Thyroid gland (tissue), 4 donors: ENCODE data around the gene KRT31. TPM values are rescaled to one million over a fixed set of nuclear protein-coding genes. Genes with fewer than 3 reads are reported as not detected.

Experiments
- DNase-seq, 2 donors: peaks; one replicate each; pipeline ENCODE4 v3.0.0-alpha.2; 2019
- H3K27ac ChIP-seq, 3 donors: fragments of 200-600 bp; sonication (generic); 1 replicate in 2 of 3; 2 replicates in 1 of 3; pipeline ENCODE4 v1.5.1; 2016 to 2019; ENCODE audit warnings: mild to moderate bottlenecking in 1 of 3, moderate library complexity in 1 of 3
- H3K27me3 ChIP-seq: fragments of 200-600 bp; sonication (generic); one replicate; pipeline ENCODE4 v1.5.1; 2019
- H3K36me3 ChIP-seq, 2 donors: fragments of 200-600 bp; sonication (generic); one replicate each; pipeline ENCODE4 v1.5.1; 2016 to 2019
- H3K4me1 ChIP-seq, 2 donors: fragments of 200-600 bp; sonication (generic); one replicate each; pipeline ENCODE4 v1.5.1; 2017 to 2019
- H3K4me3 ChIP-seq, 3 donors: fragments of 200-600 bp; sonication (generic); replicated peaks in 1 of 3; 1 replicate in 2 of 3; 2 replicates in 1 of 3; pipeline ENCODE4 v1.5.1; 2016; ENCODE audit warnings: mild to moderate bottlenecking in 1 of 3
- H3K9me3 ChIP-seq: fragments of 200-600 bp; sonication (generic); one replicate; pipeline ENCODE4 v1.5.1; 2017
- CTCF ChIP-seq, 6 experiments: fragments of 200-600 bp in 3 of 6; fragments of 450-650 bp in 3 of 6; sonication (generic) in 3 of 6; IDR thresholded peaks; one replicate each; pipeline ENCODE4 v1.5.1; 2016 to 2019; ENCODE audit warnings: antibody characterized with exemption in 6 of 6, mild to moderate bottlenecking in 2 of 6, inconsistent platforms in 1 of 6, moderate library complexity in 1 of 6
- POLR2A ChIP-seq, 2 donors: fragments of 450-650 bp; IDR thresholded peaks; one replicate each; pipeline ENCODE4 v1.6.1; 2017; ENCODE audit warnings: antibody characterized with exemption in 2 of 2, mild to moderate bottlenecking in 2 of 2, moderate library complexity in 1 of 2
- WGBS, 2 donors: methylation state at CpG; one replicate each; pipeline ENCODE4 v1.1.5; 2017; 5-methylcytosine and 5-hydroxymethylcytosine counted together
- intact Hi-C: fragments of 100-400 bp; cut with DNase I; formaldehyde crosslinking; loops from one replicate; pipeline ENCODE4 v1.15.1; 2023
- total RNA-seq, 4 donors: library from RNA; depleted of rRNA; stranded (reverse); fragments of >200 nt; gene quantifications; one replicate each; pipeline ENCODE4 v1.2.3, GENCODE V29; 2016

Gene KRT31
- total RNA-seq, 4 donors from 2014 or later, result not detected

GRCh38 chr17:41417576-41418015 is 20.2 kb upstream of the KRT31 start:
- WGBS, 2 donors, result 59 to 71% methylated on average over 4 of the region's 4 CpGs
- no peak for DNase-seq
- Histone ChIP-seq H3K9me3 (no peaks in the 10 kb centered on the region), H3K27ac (no peak overlapping the region), H3K4me3 (no peak overlapping the region), H3K36me3 (no peaks in the 10 kb centered on the region), H3K4me1 (peaks cover 0 to 14% of the 10 kb centered on the region in 2 donors), H3K27me3 (no peaks in the 10 kb centered on the region)
- TF ChIP-seq POLR2A (IDR thresholded peaks at IDR 0.05) (no peak), CTCF (IDR thresholded peaks at IDR 0.05) (peak in 2 of 6 experiments; percentile 20 to 22)
- intact Hi-C loops, result no loop called here

- TF ChIP-seq CTCF (IDR thresholded peaks at IDR 0.05) (no peak), POLR2A (IDR thresholded peaks at IDR 0.05) (no peak)
- peaks cover 0 to 14% of the 10 kb centered on the region in 2 donors for H3K4me1 ChIP-seq
- no peaks in the 10 kb centered on the region for H3K36me3 ChIP-seq
- no peaks in the 10 kb centered on the region for H3K9me3 ChIP-seq
- H3K27ac ChIP-seq, result no peak overlapping the region
- intact Hi-C loops, result no loop called here
- DNase-seq, result no peak
- no peaks in the 10 kb centered on the region for H3K27me3 ChIP-seq
- 87% methylated on average over 6 of the region's 6 CpGs for WGBS, 2 donors
- H3K4me3 ChIP-seq, result no peak overlapping the region
Measured at GRCh38 chr17:41417127-41417526, 19.7 kb upstream of the KRT31 start.

- no peaks in the 10 kb centered on the region for H3K9me3 ChIP-seq
- WGBS, 2 donors, result 86 to 87% methylated on average over 5 of the region's 5 CpGs
- H3K27ac ChIP-seq, result no peak overlapping the region
Measured at GRCh38 chr17:41416479-41416878, 19.1 kb upstream of the KRT31 start.

GRCh38 chr17:41415833-41416335 is 18.5 kb upstream of the KRT31 start:
- H3K4me3 ChIP-seq, result no peak overlapping the region
- TF ChIP-seq CTCF (IDR thresholded peaks at IDR 0.05) (no peak), POLR2A (IDR thresholded peaks at IDR 0.05) (no peak)
- peaks cover 0 to 14% of the 10 kb centered on the region in 2 donors for H3K4me1 ChIP-seq
- H3K27me3 ChIP-seq, result no peaks in the 10 kb centered on the region
- no peaks in the 10 kb centered on the region for H3K36me3 ChIP-seq
- DNase-seq, result peak; percentile 7 to 13
- H3K27ac ChIP-seq, result no peak overlapping the region
- whole genome bisulfite sequencing, 2 donors, result 75 to 79% methylated on average over 3 of the region's 3 CpGs
- H3K9me3 ChIP-seq, result no peaks in the 10 kb centered on the region
- intact Hi-C loops, result no loop called here

More at GRCh38 chr17:41416479-41416878, 19.1 kb upstream of the KRT31 start:
- H3K4me3 ChIP-seq, result no peak overlapping the region
- no peaks in the 10 kb centered on the region for H3K27me3 ChIP-seq
- peaks cover 0 to 14% of the 10 kb centered on the region in 2 donors for H3K4me1 ChIP-seq
- TF ChIP-seq CTCF (IDR thresholded peaks at IDR 0.05), result no peak
- no peak for TF ChIP-seq POLR2A (IDR thresholded peaks at IDR 0.05)
- intact Hi-C loops, result no loop called here
- no peak for DNase-seq
- no peaks in the 10 kb centered on the region for H3K36me3 ChIP-seq

- Histone ChIP-seq H3K9me3 (no peaks in the 10 kb centered on the region), H3K4me3 (no peak overlapping the region), H3K36me3 (no peaks in the 10 kb centered on the region), H3K27me3 (no peaks in the 10 kb centered on the region), H3K27ac (no peak overlapping the region), H3K4me1 (peaks cover 0 to 14% of the 10 kb centered on the region in 2 donors)
- WGBS, 2 donors, result 78 to 80% methylated on average over 4 of the region's 4 CpGs
- DNase-seq, result no peak
- TF ChIP-seq CTCF (IDR thresholded peaks at IDR 0.05) (no peak), POLR2A (IDR thresholded peaks at IDR 0.05) (no peak)
- intact Hi-C loops, result no loop called here
Measured at GRCh38 chr17:41415411-41415810, 18.0 kb upstream of the KRT31 start.
